A549 (cell line): Measurements from ENCODE around the gene TOPORS. TPM values are rescaled to one million over a fixed set of nuclear protein-coding genes. Genes with fewer than 3 reads are reported as not detected.

Source experiments
- ATAC-seq, 2 experiments: fragments of 200-7000 bp in 1 of 2; fragments of >200 bp in 1 of 2; cut with Nextera tagmentation in 1 of 2; cut with Tn5 transposase in 1 of 2; 3 replicates each; pipeline versions ENCODE4 v1.8.0 to v1.9.1; 2018 to 2020; ENCODE audit warnings: mild to moderate bottlenecking in 1 of 2, moderate library complexity in 1 of 2
- CTCF ChIA-PET: fragments of 300-600 bp; sonication (Branson Sonifier 250); formaldehyde crosslinking; extraction: SDS; loops from one replicate; lab custom pipeline; 2021; ENCODE audit warnings: antibody characterized with exemption, inconsistent platforms; lab: Yijun Ruan, JAX
- POLR2A ChIA-PET: fragments of 350-600 bp; formaldehyde crosslinking; extraction: SDS; loops from one replicate; lab custom pipeline; 2021; ENCODE audit warnings: antibody characterized with exemption, inconsistent platforms; lab: Yijun Ruan, JAX
- DNase-seq, 2 experiments: peaks; one replicate each; pipeline versions ENCODE4 v3.0.0 to v3.0.0-alpha.2; 2011 to 2016; ENCODE audit warnings: low read depth in 1 of 2, low spot score in 1 of 2
- FAIRE-seq: peaks from 2 replicates; lab custom pipeline; 2011; peaks lifted over from hg19 to GRCh38; lab: Jason Lieb, UNC
- H3K27ac ChIP-seq, 2 experiments: fragments of >200 bp; sonication (Bioruptor Twin); formaldehyde crosslinking; 3 replicates each; pipeline ENCODE4 v1.5.1; 2016 to 2017
- H3K4me1 ChIP-seq: fragments of >200 bp; sonication (Bioruptor Twin); formaldehyde crosslinking; 3 replicates; pipeline ENCODE4 v1.6.1; 2016
- H3K4me2 ChIP-seq: fragments of >200 bp; sonication (Bioruptor Twin); formaldehyde crosslinking; 3 replicates; pipeline ENCODE4 v1.6.1; 2016
- H3K4me3 ChIP-seq: fragments of >200 bp; sonication (Bioruptor Twin); formaldehyde crosslinking; 3 replicates; pipeline ENCODE4 v1.5.1; 2016
- H3K9me3 ChIP-seq: fragments of >200 bp; sonication (Bioruptor Twin); formaldehyde crosslinking; 3 replicates; pipeline ENCODE4 v1.6.1; 2016
- CBX2 ChIP-seq: fragments of 200-600 bp; sonication (generic); IDR thresholded peaks from 2 replicates; pipeline ENCODE4 v1.6.1; 2016; ENCODE audit warnings: low read depth, mild to moderate bottlenecking, borderline replicate concordance
- CBX8 ChIP-seq: fragments of 200-600 bp; sonication (generic); IDR thresholded peaks from 2 replicates; pipeline ENCODE4 v1.6.1; 2016
- CHD4 ChIP-seq: fragments of 200-600 bp; sonication (generic); IDR thresholded peaks from 2 replicates; pipeline ENCODE4 v1.6.1; 2016; ENCODE audit warnings: antibody characterized with exemption, mild to moderate bottlenecking, borderline replicate concordance
- EHMT2 ChIP-seq: fragments of 200-600 bp; sonication (generic); IDR thresholded peaks from 2 replicates; pipeline ENCODE4 v1.6.1; 2016; ENCODE audit warnings: antibody characterized with exemption, low read depth, mild to moderate bottlenecking, moderate library complexity
- FOSB ChIP-seq: fragments of 250-450 bp; sonication (Bioruptor Pico); IDR thresholded peaks from 2 replicates; pipeline ENCODE4 v1.5.0; 2020; ENCODE audit warnings: mild to moderate bottlenecking, moderate library complexity
- FOSL2 ChIP-seq, 2 experiments: fragments of 450-650 bp in 1 of 2; fragments of >200 bp in 1 of 2; sonication (Bioruptor Twin) in 1 of 2; formaldehyde crosslinking; IDR thresholded peaks; 2 replicates each; pipeline versions ENCODE4 v1.5.0 to v1.6.1; 2016 to 2020; ENCODE audit warnings: mild to moderate bottlenecking in 1 of 2, moderate library complexity in 1 of 2
- GATA3 ChIP-seq: IDR thresholded peaks from 2 replicates; pipeline ENCODE4 v1.6.1; 2012; ENCODE audit warnings: borderline replicate concordance
- HDAC2 ChIP-seq: fragments of 200-600 bp; sonication (generic); IDR thresholded peaks from 2 replicates; pipeline ENCODE4 v1.6.1; 2016
- HOXB13 ChIP-seq: fragments of 250-450 bp; sonication (Bioruptor Pico); IDR thresholded peaks from 2 replicates; pipeline ENCODE4 v1.5.0; 2020; ENCODE audit warnings: low read depth, mild to moderate bottlenecking, moderate library complexity
- KDM1A ChIP-seq: fragments of 200-600 bp; sonication (generic); IDR thresholded peaks from 2 replicates; pipeline ENCODE4 v1.6.1; 2016; ENCODE audit warnings: low read depth, mild to moderate bottlenecking
- KDM5A ChIP-seq: fragments of 200-600 bp; sonication (generic); IDR thresholded peaks from 2 replicates; pipeline ENCODE4 v1.6.1; 2016; ENCODE audit warnings: antibody characterized with exemption, mild to moderate bottlenecking
- NFE2L2 ChIP-seq: fragments of 150-350 bp; conservative IDR thresholded peaks from 2 replicates; pipeline ENCODE4 v1.6.1; 2014; ENCODE audit warnings: low read length
- NPAS2 ChIP-seq: fragments of 250-450 bp; sonication (Bioruptor Pico); IDR thresholded peaks from 2 replicates; pipeline ENCODE4 v1.8.0; 2022; ENCODE audit warnings: mild to moderate bottlenecking, moderate library complexity, borderline replicate concordance
- PHF8 ChIP-seq: fragments of 200-600 bp; sonication (generic); IDR thresholded peaks from 2 replicates; pipeline ENCODE4 v1.6.1; 2016; ENCODE audit warnings: low read depth, mild to moderate bottlenecking, antibody characterized with exemption, moderate library complexity, borderline replicate concordance
- POLR2A ChIP-seq: IDR thresholded peaks from 2 replicates; pipeline ENCODE4 v1.6.1; 2012; ENCODE audit warnings: mild to moderate bottlenecking, low read length
- POLR2AphosphoS2 ChIP-seq: conservative IDR thresholded peaks from 2 replicates; pipeline ENCODE4 v1.6.1; 2012; ENCODE audit warnings: low read length, improper control_type of control experiment, inconsistent platforms
- RARB ChIP-seq: fragments of 250-450 bp; sonication (Bioruptor Pico); IDR thresholded peaks from 2 replicates; pipeline ENCODE4 v1.8.0; 2021; ENCODE audit warnings: mild to moderate bottlenecking, moderate library complexity
- RNF2 ChIP-seq: fragments of 200-600 bp; sonication (generic); IDR thresholded peaks from 2 replicates; pipeline ENCODE4 v1.6.1; 2016; ENCODE audit warnings: low read depth, mild to moderate bottlenecking, antibody characterized with exemption, moderate library complexity, borderline replicate concordance
- SMC3 ChIP-seq: fragments of >200 bp; sonication (Bioruptor Twin); formaldehyde crosslinking; IDR thresholded peaks from 3 replicates; pipeline ENCODE4 v1.6.1; 2018; ENCODE audit warnings: inconsistent platforms
- SREBF2 ChIP-seq: fragments of 450-650 bp; IDR thresholded peaks from 2 replicates; pipeline ENCODE4 v1.6.1; 2014; ENCODE audit warnings: mild to moderate bottlenecking, moderate library complexity
- TFCP2L1 ChIP-seq: fragments of 250-450 bp; sonication (Bioruptor Pico); IDR thresholded peaks from 2 replicates; pipeline ENCODE4 v1.5.0; 2021; ENCODE audit warnings: mild to moderate bottlenecking
- ZNF302 ChIP-seq: fragments of 250-450 bp; sonication (Bioruptor Pico); IDR thresholded peaks from 2 replicates; pipeline ENCODE4 v1.9.0; 2021; ENCODE audit warnings: inconsistent platforms, mild to moderate bottlenecking, moderate library complexity
- ZSCAN20 ChIP-seq: fragments of 250-450 bp; sonication (Bioruptor Pico); IDR thresholded peaks from 2 replicates; pipeline ENCODE4 v1.8.0; 2022; ENCODE audit warnings: mild to moderate bottlenecking, moderate library complexity
- WGBS: methylation state at CpG from one replicate; pipeline ENCODE4 v1.1.6; 2017; ENCODE audit errors: missing lambda C conversion rate; 5-methylcytosine and 5-hydroxymethylcytosine counted together
- polyA plus RNA-seq, 4 experiments: library from polyadenylated mRNA; depleted of rRNA in 3 of 4; stranded (reverse); fragments of >200 nt; fragmentation: RNase III in 1 of 4; extraction: RNeasy Plus Mini Kit Qiagen cat#74134 plus additional on column Dnase treatment in 1 of 4; gene quantifications; 2 replicates in 3 of 4; 3 replicates in 1 of 4; pipeline ENCODE4 v1.2.3, GENCODE V29; 2011 to 2017
- TF ChIP-seq, protein P1 (sequence below): fragments of >200 bp; sonication (Bioruptor Twin); formaldehyde crosslinking; IDR thresholded peaks from 2 replicates; pipeline ENCODE4 v1.6.1; 2016
- TF ChIP-seq, protein P2 (sequence below): fragments of 150-350 bp; IDR thresholded peaks from 2 replicates; pipeline ENCODE4 v1.6.1; 2014; ENCODE audit warnings: low read depth, mild to moderate bottlenecking, low read length
- TF ChIP-seq, protein P3 (sequence below): fragments of 250-450 bp; sonication (Bioruptor Pico); IDR thresholded peaks from 2 replicates; pipeline ENCODE4 v1.5.0; 2020; ENCODE audit warnings: low read depth, mild to moderate bottlenecking, moderate library complexity
- TF ChIP-seq, protein P4 (sequence below): IDR thresholded peaks from 2 replicates; pipeline ENCODE4 v1.6.1; 2012
- TF ChIP-seq, protein P5 (sequence below): fragments of >200 bp; sonication (Bioruptor Twin); formaldehyde crosslinking; IDR thresholded peaks from 3 replicates; pipeline ENCODE4 v1.6.1; 2016
- TF ChIP-seq, protein P6 (sequence below): fragments of 450-650 bp; IDR thresholded peaks from 2 replicates; pipeline ENCODE4 v1.6.1; 2014; ENCODE audit warnings: antibody characterized with exemption
- TF ChIP-seq, protein P7 (sequence below): IDR thresholded peaks from 2 replicates; pipeline ENCODE4 v1.6.1; 2012; ENCODE audit warnings: low read depth, borderline replicate concordance

The TOPORS gene
- polyA plus RNA-seq, 2 of the 4 experiments (the other 2 are of a cell fraction) = 18.2 to 22.2 TPM

DNA sequence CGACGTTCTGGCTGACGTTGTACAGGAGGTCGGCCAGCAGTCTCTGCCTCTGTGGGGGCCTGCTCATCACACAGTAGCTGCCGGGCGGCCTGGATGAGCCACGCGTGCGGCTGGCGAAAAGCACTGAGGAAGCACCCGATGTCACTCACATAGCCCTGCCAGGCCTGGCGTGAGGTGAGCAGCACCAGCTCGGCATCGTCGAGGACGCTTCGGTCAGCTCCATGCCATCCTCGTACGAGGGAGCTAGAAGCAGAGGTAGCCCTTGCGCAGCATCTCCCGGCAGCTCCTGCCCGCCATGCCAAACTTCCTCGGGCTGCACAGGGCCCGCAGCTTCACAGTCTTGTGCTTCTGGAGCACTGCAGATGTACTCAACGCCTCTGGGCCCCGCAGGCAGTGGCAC is 14.4 kb upstream of the TOPORS start (continued):
- TF ChIP-seq SREBF2 = no peak
- no peak for TF ChIP-seq CBX8

DNA sequence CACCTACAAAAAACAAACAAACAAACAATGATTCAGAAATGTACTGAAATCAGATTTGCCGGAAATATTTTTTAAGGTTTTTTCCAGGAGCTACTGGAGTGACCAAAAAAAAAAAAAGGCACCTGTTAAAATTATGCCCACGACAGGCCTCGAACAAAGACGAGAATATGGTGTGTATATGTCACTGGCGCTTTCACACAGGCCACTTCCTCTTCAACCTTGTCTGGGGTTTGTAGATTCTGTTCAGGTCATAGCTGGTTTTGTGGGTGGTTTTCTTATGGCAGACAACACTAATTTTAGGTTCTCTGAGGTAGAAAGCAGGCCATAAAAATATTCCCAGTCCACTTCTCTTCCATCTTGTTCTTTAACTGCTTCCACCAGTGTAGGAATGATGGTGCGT is 13.6 kb upstream of the TOPORS start:
- CTCF ChIA-PET = interaction anchor here (0.8 to 9.7 kb wide), 6 partner anchors 11 to 188 kb away, joined by 3 to 104 read pairs (median 4); partner anchors contain the start of genes ACO1 and RIGI
- no peak for DNase-seq
- TF ChIP-seq, protein P1, sequence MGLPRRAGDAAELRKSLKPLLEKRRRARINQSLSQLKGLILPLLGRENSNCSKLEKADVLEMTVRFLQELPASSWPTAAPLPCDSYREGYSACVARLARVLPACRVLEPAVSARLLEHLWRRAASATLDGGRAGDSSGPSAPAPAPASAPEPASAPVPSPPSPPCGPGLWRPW = no peak
- TF ChIP-seq CBX8 = no peak
- TF ChIP-seq RARB (CRISPR knock-in tag) = no peak
- no peak for TF ChIP-seq NPAS2 (CRISPR knock-in tag)
- TF ChIP-seq KDM1A = no peak
- no peak for TF ChIP-seq FOSB
- TF ChIP-seq, protein P2, sequence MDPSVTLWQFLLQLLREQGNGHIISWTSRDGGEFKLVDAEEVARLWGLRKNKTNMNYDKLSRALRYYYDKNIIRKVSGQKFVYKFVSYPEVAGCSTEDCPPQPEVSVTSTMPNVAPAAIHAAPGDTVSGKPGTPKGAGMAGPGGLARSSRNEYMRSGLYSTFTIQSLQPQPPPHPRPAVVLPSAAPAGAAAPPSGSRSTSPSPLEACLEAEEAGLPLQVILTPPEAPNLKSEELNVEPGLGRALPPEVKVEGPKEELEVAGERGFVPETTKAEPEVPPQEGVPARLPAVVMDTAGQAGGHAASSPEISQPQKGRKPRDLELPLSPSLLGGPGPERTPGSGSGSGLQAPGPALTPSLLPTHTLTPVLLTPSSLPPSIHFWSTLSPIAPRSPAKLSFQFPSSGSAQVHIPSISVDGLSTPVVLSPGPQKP = no peak
- TF ChIP-seq, protein P3, sequence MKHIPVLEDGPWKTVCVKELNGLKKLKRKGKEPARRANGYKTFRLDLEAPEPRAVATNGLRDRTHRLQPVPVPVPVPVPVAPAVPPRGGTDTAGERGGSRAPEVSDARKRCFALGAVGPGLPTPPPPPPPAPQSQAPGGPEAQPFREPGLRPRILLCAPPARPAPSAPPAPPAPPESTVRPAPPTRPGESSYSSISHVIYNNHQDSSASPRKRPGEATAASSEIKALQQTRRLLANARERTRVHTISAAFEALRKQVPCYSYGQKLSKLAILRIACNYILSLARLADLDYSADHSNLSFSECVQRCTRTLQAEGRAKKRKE (CRISPR knock-in tag) = no peak
- TF ChIP-seq, protein P4, sequence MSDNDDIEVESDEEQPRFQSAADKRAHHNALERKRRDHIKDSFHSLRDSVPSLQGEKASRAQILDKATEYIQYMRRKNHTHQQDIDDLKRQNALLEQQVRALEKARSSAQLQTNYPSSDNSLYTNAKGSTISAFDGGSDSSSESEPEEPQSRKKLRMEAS = no peak
- no peak for TF ChIP-seq KDM5A
- TF ChIP-seq ZSCAN20 = no peak
- no peak for TF ChIP-seq NFE2L2
- TF ChIP-seq RNF2 = no peak
- no peak for TF ChIP-seq SMC3
- ATAC-seq = no peak
- FAIRE-seq = no peak
- peaks cover 2% of the 10 kb centered on the region; the same call in 2 of the 3 replicates for H3K4me1 ChIP-seq
- H3K27ac ChIP-seq = no peak overlapping the region
- no peak overlapping the region for H3K4me2 ChIP-seq
- H3K4me3 ChIP-seq = no peak overlapping the region
- WGBS = 96% methylated on average over 6 of the region's 6 CpGs
- no peaks in the 10 kb centered on the region for H3K9me3 ChIP-seq
- POLR2A ChIA-PET = no interaction called here

DNA sequence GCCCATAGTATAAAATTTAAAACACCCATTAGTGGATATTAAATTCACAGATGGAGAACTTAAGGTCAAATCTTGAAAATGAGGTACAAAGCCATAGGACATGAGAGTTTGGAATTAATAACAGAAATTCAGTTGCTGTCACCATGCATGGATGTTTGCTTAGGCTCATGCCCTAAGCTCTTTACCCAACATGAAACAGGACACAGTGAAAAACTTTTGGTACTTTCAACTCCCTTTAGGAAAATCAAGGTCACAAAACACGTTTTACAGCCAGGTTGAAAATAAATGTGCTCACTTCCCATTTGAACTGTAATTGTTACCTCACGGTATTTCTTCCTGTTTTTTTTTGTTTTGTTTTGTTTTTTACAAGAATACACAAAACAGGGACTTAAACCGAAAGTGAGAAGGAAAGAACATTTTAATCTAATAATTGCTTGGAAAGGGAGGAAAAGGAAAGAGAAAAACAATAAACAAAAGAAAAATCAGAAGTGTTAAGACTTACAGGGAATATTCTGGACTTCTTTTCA is 6.1 kb upstream of the TOPORS start:
- FAIRE-seq (no peak), DNase-seq (no peak), ATAC-seq (no peak)
- TF ChIP-seq PHF8 = no peak
- no peak for TF ChIP-seq FOSL2 (IDR thresholded peaks at IDR 0.05)
- TF ChIP-seq FOSL2 (CRISPR knock-in tag; IDR thresholded peaks at IDR 0.05) = no peak
- no peak for TF ChIP-seq HOXB13 (CRISPR knock-in tag)
- ChIA-PET CTCF (interaction anchor here (0.7 to 3.3 kb wide), 5 partner anchors 10 to 412 kb away, joined by 3 to 16 read pairs (median 4); partner anchors contain the start of genes NDUFB6 and RIGI), POLR2A (no interaction called here)
- H3K4me3 ChIP-seq = no peak overlapping the region
- 75% methylated on average over 3 of the region's 3 CpGs for WGBS
- peaks cover 2% of the 10 kb centered on the region for H3K4me1 ChIP-seq
- H3K9me3 ChIP-seq = no peaks in the 10 kb centered on the region
- no peak overlapping the region for H3K4me2 ChIP-seq
- no peak overlapping the region for H3K27ac ChIP-seq

DNA sequence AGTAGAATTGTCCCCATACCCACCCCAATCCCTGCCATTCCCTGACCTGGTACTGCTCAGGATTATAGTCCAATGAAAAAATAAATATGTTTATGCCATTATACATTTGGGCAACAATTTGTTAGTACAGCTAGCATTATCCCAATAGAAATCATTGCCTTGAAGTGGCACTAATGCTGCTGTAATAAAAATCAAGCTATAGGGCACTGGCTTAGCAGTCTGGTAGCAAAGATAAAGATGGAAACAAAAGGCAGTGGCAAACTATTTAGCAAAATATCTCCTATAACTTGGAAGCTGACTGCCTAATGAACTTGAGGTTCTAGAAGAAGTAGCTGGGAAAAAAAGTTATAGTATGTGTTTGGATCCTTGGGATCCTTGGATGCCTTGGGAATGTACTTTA is 2.2 kb upstream of the TOPORS start:
- H3K4me3 ChIP-seq = no peak overlapping the region
- H3K4me2 ChIP-seq = no peak overlapping the region
- ChIA-PET POLR2A (interaction anchor here (0.7 kb wide), 1 partner anchor 170 kb away, joined by 3 read pairs; the partner anchor contains the start of gene ACO1), CTCF (interaction anchor here (0.8 to 4.1 kb wide), 8 partner anchors 13 to 175 kb away, joined by 3 to 35 read pairs (median 5); partner anchors contain the start of gene RIGI)
- DNase-seq (no peak), ATAC-seq (no peak), FAIRE-seq (no peak)
- H3K27ac ChIP-seq = no peak overlapping the region
- no peaks in the 10 kb centered on the region for H3K9me3 ChIP-seq
- H3K4me1 ChIP-seq = peaks cover 12% of the 10 kb centered on the region
- no peak for TF ChIP-seq ZNF302
- TF ChIP-seq, protein P5, sequence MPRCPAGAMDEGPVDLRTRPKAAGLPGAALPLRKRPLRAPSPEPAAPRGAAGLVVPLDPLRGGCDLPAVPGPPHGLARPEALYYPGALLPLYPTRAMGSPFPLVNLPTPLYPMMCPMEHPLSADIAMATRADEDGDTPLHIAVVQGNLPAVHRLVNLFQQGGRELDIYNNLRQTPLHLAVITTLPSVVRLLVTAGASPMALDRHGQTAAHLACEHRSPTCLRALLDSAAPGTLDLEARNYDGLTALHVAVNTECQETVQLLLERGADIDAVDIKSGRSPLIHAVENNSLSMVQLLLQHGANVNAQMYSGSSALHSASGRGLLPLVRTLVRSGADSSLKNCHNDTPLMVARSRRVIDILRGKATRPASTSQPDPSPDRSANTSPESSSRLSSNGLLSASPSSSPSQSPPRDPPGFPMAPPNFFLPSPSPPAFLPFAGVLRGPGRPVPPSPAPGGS = no peak
- no peak for TF ChIP-seq POLR2A
- TF ChIP-seq HOXB13 (CRISPR knock-in tag) = no peak
- TF ChIP-seq, protein P6, sequence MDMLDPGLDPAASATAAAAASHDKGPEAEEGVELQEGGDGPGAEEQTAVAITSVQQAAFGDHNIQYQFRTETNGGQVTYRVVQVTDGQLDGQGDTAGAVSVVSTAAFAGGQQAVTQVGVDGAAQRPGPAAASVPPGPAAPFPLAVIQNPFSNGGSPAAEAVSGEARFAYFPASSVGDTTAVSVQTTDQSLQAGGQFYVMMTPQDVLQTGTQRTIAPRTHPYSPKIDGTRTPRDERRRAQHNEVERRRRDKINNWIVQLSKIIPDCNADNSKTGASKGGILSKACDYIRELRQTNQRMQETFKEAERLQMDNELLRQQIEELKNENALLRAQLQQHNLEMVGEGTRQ = no peak
- no peak for TF ChIP-seq CHD4
- no peak for TF ChIP-seq TFCP2L1 (CRISPR knock-in tag)
- no peak for TF ChIP-seq HDAC2
- TF ChIP-seq, protein P7, sequence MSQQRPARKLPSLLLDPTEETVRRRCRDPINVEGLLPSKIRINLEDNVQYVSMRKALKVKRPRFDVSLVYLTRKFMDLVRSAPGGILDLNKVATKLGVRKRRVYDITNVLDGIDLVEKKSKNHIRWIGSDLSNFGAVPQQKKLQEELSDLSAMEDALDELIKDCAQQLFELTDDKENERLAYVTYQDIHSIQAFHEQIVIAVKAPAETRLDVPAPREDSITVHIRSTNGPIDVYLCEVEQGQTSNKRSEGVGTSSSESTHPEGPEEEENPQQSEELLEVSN = no peak
- TF ChIP-seq GATA3 = no peak
- TF ChIP-seq POLR2AphosphoS2 = no peak
- no peak for TF ChIP-seq CBX2
- TF ChIP-seq EHMT2 = no peak
